HG02610 (cell line): Measurements from ENCODE around the gene KIF17.

Experiments used
- ATAC-seq: cut with Tn5 transposase; IDR thresholded peaks from one replicate; pipeline ENCODE4 v1.9.1; 2021; ENCODE audit warnings: mild to moderate bottlenecking, moderate library complexity; ENCODE audit not compliant: unreplicated experiment

Gene KIF17

DNA sequence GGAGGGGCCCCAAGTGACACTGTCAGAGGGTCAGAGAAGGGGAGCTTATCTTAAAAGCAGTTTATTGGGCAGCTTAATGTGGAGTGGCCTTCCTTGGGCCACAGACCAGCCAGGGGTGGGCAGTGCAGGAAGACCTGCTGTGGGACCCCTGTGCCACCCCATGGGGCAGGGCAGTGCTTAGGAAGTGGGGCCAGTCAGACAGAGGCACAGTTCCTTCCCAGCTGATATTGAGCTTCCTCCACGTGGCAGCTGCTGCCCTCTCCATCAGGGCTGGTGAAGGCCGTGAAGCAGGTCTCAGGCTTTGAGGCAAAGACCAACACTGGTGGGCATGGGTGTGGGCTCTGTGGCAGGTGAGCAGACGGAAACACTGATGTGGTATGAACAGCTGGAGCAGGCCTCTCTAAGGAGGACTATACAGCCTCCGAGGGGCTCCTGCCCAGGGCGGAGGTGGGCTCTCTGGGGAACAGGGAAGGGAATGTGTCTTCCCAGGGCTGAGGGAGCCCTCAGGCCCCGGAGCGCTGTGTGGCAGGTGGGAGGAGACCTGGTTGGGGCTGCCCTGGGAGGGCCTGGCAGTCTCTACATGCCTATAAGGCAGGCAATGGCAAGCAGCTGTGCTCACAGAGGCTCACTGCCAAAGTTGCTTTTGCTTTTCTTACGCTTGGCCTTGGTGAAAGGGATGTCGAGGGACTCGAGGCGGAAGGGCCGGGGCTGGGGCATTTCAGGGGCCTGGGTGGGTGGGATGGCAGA lies 53.7 kb downstream of the KIF17 start:
- ATAC-seq: no peak

DNA sequence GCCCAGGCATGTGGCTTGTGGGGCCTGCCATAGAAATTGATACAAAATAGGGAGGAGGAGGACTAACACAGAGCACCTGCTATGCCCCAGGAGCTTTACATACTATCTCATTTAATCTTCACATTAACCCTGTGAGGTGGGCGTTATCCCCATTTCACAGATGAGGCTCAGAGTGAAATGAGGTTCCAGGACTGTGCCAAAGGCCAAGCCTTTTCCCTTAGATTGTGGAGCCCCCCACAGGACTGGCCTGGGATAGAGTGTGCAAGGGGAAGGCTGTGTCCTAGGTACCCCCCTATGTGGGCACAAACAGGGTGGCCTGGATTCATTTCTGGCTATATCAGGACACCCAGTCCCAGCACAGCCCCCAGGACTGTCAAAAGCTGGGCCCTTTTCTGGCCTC lies 54.4 kb downstream of the KIF17 start:
- ATAC-seq: no peak

- ATAC-seq: no peak
These were observed 55.7 kb downstream of the KIF17 start for GRCh38 chr1:20662110-20662475.

DNA sequence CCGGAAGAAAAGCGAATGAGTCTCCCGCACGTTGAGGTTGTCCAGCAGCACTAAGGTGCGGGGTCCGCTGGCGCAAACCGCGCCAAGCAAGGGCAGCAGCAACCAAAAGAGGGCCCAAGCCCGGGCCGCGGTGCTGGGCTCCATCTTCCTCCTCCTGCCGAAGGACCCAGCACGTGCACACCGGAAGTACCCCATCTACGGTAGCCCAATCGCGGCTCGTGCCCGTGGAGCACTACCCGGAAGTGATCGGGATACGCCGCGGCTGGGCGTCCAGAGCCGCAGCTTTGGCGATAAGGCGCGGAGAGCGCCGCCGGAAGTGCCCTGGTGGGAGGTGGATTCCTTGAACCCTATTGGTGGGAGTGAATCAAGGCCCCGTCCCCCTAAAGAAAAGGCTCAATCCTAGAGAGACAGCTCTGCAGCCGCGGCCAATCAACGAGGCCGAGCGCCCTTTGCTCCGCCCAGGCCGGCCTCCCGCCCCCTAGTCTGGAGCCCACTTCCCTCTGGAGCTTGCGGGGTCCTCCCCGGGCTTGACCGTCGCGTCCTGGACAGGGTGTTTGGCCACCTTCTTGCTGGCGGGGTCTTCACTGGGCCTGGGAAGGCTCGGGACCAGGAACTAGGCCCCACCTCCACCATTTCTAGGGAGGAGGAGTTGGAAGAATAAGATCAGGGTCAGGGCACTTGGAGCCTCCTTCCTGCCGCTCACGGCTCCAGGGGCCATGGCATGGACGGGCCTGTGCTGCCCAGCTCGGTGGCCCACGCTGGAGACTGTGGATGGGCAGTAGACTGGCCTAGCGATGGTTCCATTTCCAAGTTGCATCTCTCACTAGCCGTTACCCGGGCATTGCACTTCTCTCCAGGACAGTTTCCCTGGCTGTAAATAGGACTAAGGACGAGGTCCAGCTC lies 56.3 kb downstream of the KIF17 start, which contains the start of gene DDOST:
Gene DDOST (minus strand): TSS at position 163 of the 903 bp plus-strand sequence. CDS start 19 bp downstream, at position 144.
- ATAC-seq: peak; percentile 93

DNA sequence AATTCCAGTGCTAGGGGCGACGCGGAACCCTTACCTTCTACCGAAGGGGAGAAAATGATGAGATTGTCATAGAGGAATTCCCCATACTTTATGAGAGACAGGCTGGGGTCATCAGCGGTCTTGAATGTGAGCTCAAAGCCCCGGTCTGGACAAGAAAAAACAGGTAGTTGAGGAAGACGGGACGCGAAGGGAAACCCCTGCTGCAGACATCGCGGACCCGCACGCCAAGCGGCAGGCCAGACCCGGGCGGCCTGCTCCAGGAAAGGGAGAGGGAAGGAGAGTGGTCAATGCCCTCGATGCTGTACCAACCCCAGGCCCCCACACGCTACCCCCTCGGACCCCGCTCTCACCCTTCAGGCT lies 57.0 kb downstream of the KIF17 start:
- ATAC-seq: no peak

DNA sequence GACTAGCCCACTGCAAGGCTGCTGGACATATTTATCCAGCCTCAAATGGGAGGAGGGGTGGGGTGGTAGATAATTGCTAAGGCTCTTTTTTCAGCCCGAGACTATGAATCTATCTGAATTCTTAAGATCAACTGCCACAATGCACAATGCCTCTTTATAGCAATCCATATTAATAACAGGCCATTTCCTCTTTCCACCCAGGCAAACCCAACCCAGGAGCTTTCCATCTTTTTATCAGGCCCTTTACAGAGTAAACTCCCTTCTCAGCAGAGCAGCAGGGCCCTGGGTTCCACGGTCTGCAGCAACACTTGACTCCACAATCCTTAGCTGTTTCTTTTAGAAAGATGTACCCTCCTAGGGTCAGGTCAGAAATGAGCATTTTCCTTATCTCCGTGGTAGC lies 57.4 kb downstream of the KIF17 start:
- no peak for ATAC-seq

DNA sequence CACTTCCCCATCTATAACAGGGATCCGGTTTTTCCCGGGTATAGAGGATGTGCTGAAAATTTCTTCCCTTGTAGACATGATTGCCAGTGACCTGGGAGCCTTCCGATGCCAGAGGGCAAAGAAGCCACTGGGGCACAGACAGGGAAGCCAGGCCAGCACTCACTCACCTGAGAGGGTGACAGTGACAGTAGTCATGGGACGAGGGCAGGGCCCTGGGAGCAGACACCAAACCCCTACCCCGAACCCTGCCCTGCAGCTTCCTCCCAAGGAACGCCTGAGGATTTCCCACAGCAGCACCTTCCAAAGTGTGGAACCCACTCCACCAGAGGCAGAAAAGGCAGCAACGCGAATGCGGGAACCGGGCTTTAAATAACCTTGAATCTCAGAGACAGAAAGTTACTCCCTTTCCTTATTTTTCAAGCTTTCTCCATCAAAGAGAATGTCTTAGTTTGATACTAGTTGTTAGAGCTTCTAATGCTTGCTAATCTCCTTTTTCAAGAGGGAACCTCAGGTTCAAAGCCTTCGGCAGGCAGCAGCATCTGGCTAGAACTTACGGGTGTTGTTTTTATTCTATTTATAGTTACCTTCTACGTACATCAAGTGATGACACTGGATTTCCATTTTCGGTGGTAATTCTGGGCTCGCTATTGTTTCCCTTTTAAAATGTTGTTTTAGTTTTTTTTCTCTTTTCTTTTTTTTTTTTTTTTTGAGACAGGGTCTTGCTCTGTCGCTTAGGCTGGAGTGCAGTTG lies 59.5 kb downstream of the KIF17 start:
- no peak for ATAC-seq

DNA sequence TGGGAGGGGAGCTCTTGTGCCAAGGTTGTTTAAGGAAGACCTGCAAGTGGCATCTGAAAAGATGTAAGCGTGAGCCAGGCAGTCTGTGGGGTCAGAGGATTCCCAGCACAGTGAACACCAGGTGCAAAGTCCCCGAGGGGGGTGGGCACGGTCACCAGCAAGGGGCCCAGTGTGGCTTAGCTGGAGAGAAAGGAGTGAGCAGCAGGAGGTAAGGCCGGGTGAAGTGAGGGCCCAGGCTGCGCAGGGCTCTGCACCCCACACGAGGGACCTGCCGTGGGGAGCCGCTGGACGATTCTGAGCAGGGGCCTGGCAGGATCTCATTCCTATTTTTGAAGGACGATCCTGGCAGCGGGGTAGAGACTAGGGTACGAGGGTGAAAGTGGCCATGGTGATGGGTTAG lies 60.8 kb downstream of the KIF17 start:
- no peak for ATAC-seq

DNA sequence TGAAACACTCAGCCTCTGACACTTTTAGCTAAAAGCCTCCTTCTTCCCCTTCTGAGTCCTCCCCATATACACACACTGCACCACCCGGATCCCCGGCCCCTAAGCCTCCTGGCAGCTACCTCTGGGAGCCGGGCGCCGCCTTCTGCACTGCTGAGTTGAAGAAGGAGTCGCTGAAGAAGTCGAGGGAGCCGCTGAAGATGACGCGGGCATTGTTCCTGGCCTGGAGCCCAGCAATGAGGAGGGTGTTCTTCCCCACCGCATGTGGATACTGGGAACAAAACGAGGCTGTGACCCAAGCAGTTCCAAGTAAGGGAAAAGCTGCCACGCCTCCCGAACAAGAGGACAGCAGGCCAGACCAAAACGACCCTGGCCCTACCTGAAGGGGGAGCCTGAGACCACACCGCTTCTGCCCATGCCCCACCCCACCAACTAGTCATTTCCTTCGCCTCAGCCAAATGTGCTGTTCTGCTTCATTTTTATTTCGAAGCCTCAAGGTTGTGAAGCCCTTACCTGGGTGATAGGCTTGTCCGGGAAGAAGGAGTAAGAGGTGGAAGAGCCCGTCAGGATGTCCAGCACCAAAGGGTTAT lies 63.6 kb downstream of the KIF17 start:
- no peak for ATAC-seq

DNA sequence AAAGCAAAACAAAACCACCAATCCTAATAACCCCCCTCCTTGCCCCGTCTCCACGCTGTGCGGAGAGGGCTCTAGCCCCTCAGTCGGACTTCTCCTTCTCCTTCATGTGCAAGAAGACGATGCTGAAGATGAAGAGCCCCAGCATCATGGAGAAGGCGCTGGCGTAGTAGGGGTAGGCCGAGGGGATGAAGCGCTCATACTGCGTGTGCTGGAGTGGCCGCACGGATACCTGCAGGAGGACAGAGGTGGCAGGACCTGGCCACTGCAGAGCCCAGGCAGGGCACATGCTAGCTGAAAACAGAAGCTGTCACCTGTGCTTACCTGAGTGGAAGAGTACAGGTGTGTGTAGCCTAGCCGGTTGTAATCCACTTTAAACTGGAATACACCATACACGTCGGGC lies 65.5 kb downstream of the KIF17 start:
- no peak for ATAC-seq

GRCh38 chr1:20648946-20649345 lies 68.9 kb downstream of the KIF17 start:
- ATAC-seq: no peak

DNA sequence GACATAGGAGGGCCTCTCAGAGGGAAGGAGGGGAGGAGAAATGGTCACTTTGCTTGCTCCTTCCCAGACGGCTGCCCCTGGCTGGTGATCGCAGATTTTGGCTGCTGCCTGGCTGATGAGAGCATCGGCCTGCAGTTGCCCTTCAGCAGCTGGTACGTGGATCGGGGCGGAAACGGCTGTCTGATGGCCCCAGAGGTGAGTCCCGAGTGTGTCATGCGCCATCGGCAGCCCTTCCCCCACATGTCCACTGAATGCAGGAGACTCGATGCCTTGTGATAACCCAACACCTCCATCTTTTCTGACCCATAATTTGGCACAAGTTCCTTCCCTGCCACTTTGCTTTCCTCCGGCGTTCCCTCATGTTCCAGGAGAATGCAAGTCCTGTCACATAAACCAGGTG lies 69.4 kb downstream of the KIF17 start:
- no peak for ATAC-seq

DNA sequence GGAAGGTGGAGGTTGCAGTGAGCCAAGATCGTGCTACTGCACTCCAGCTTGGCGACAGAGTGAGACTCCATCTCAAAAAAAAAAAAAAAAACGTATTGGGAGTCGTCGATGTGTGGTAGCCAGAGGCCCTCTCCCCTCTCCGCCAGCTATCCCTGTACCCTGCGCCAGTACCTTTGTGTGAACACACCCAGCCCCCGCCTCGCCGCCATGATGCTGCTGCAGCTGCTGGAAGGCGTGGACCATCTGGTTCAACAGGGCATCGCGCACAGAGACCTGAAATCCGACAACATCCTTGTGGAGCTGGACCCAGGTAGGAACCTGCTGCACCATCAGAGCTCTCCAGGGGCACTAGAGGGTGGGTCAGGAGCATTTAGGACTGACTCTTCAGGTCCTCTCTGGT lies 72.4 kb downstream of the KIF17 start:
- no peak for ATAC-seq

DNA sequence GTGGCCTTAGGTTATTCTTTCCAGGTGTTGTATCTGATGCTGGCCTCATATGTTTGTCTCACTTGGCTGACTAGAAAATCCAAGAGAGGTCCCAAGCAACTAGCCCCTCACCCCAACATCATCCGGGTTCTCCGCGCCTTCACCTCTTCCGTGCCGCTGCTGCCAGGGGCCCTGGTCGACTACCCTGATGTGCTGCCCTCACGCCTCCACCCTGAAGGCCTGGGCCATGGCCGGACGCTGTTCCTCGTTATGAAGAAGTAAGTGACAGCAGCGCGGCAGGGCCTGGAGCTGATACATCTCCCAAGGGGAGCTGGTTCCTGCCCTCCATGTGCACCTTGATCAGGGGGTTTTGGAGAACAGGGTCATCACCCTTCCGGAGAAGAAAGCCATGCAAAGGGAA lies 73.4 kb downstream of the KIF17 start:
- ATAC-seq: no peak

GRCh38 chr1:20643080-20643479 lies 74.7 kb downstream of the KIF17 start:
- no peak for ATAC-seq

DNA sequence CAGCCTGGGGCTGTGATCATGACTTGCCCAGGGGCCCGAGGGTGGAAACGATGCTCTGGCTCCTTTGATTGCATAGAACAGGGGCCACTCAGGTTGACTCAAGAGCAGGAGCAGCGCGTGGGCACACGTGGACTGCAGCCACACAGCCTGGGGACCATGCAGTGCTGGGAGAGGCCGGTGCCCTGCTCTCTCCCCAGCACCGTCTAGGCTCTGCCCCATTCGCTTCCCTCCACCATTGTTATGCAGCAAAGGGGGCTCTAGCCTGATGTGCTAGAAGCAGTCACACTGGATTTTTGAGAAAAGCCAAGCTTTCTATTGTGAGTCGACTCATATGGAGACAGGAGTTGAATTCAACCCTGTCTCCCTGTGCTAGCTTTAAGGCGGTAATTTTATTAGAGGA lies 75.8 kb downstream of the KIF17 start:
- no peak for ATAC-seq

DNA sequence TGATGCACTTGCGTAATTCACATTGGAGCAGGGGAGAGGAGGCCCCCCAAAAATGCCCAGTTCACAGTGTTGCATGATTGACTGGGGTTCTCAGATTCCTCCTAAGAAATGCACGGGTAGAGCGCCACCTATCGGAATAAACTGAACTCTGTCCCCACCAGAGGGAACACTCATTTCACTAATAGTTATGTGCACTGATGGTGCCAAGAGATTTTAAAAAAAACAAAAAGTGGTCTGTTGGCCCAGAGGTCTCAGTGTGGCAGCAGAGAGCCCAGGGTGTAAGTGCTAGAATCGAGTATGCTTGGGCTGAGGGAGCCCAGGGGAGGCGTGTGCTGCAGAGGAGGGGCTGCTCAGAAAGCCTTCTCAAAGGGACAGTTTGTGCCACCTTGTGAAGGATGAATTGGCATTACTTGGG lies 77.6 kb downstream of the KIF17 start:
- ATAC-seq: no peak

DNA sequence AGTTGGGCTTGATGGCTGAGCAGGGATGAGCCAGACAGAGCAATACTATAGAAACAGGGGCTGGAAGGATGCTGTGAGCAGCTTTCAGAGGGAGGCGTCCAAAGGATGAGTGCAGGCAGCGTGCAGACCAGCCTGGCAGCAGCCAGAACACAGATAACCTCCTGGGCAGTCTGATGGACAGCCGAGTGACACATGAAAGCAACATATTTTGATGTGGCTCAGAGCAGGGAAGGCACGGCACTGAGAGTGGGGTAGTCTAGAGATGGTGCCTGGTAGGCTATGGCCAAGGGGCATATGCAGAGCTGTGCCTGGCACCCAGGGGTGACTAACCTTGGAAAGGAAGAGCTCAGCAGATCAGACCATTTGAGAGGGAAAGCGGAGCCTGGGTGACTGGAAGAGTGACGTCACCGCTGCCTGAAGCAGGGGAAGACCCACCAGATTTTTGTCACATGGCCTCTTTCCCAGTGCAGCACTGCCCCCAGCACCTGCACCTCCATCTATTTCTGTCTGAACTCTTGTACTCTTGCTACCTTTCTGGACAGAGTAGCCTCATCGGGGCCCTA lies 80.9 kb downstream of the KIF17 start:
- no peak for ATAC-seq

- no peak for ATAC-seq
These were observed 83.2 kb downstream of the KIF17 start for GRCh38 chr1:20634594-20635084.

DNA sequence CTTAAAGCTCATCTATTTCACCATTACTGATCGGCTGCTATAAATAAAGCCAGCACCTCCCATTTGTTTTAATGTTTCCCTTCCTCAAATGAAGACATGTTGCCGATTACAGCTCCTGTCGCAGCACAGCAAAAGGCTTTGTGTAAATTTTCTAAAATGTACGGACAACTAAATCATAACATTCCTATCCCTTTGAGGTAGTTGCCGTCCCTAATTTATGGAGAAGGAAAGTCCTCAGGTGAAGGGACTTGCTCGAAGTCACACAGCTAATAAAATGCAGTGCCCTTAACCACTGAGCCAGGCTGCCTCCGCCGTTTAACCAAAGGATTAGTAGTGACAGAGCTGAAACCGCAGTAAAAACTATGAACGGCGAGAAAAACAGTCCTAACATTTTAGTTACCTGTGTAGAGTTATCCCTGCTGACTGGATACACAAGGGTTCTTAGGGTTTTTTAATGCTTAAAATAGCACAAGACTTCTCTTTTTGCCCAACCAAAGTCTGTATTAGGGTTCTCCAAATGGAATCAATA lies 83.7 kb downstream of the KIF17 start:
- ATAC-seq: no peak
